ENCODE results near the gene POC1B.

The POC1B gene

DNA sequence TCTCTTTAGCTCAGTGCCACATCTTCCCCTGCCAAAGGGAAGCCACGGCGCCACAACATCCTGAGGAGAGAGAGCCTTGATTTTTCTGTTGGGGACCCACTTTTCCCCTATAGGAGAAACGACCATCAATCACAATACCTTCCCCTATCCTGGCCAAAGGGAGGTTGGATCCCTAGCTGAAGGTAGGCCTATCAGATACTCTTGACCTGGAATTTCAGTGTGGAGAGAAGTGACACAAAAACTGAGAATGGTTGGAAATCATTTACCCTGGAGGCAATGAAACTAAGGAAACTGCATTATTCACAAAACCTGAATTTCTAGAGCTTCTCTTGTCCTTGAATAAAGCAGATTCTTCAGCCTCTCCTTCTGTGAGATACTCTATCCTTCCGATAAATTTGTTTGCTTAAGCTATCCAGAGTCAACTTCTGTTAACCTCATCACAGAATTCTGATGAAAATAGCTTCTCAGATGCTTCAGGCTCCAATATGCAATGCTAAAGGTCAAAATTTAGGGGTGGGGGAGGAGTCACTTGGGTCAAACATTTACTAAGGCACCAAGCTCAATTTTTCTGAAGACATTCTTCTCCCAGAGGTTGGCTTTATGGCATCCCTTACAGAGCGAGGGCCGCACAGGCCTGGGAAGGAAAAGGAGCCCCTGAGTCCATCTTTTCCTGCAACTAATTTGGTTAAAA lies 146.6 kb downstream of the POC1B start:
- TF ChIP-seq, protein P1, sequence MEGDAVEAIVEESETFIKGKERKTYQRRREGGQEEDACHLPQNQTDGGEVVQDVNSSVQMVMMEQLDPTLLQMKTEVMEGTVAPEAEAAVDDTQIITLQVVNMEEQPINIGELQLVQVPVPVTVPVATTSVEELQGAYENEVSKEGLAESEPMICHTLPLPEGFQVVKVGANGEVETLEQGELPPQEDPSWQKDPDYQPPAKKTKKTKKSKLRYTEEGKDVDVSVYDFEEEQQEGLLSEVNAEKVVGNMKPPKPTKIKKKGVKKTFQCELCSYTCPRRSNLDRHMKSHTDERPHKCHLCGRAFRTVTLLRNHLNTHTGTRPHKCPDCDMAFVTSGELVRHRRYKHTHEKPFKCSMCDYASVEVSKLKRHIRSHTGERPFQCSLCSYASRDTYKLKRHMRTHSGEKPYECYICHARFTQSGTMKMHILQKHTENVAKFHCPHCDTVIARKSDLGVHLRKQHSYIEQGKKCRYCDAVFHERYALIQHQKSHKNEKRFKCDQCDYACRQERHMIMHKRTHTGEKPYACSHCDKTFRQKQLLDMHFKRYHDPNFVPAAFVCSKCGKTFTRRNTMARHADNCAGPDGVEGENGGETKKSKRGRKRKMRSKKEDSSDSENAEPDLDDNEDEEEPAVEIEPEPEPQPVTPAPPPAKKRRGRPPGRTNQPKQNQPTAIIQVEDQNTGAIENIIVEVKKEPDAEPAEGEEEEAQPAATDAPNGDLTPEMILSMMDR (IDR thresholded peaks at IDR 0.05; ENCODE audit: control insufficient read depth, insufficient read depth, low read depth, low read length, missing control alignments), result no peak
- no peak overlapping the region for H3K4me3 ChIP-seq (ENCODE audit: control insufficient read depth, low read depth, low read length)
- DNase-seq (ENCODE audit: low read depth), result no peak

DNA sequence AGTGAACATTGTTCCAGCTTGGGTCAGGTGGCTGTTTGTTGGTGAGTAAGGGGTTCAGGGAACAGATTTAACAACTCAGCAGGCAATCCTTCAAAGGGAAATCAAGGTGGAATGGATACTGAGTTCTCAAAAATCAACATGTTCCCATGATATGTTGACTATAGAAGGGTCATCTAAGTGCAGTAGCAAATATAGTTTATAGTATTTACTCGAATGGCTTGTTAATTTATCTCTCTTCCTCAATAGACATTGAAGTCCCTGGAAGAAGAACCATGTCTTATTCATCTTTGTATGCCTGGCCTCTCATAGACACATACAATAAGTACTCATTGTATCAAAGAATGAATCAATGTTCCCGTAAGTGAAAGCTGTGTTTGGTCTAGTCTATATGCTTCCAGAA lies 149.0 kb downstream of the POC1B start:
- TF ChIP-seq, protein P1 (IDR thresholded peaks at IDR 0.05; ENCODE audit: control insufficient read depth, insufficient read depth, low read depth, low read length, missing control alignments), result no peak
- no peak overlapping the region for H3K4me3 ChIP-seq (ENCODE audit: control insufficient read depth, low read depth, low read length)
- DNase-seq (ENCODE audit: low read depth), result no peak

DNA sequence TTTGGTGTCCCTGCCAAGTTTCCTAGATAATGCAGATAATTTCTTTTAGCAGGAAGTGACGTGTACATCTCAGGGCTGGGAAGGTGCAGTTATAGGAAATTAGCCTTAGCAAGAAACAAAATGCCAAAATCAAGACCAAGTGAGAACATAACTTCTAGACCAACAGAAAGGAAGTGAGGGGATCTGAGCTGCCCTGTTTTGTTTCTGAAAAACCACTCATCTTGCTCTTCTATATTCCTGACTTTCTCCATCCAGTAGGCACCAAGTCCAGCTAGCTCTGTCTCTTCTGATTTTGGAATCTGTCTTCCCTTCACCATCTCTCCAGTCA lies 149.7 kb downstream of the POC1B start:
- DNase-seq (ENCODE audit: low read depth), result no peak
- H3K4me3 ChIP-seq (ENCODE audit: control insufficient read depth, low read depth, low read length), result no peak overlapping the region
- TF ChIP-seq, protein P1 (IDR thresholded peaks at IDR 0.05; ENCODE audit: control insufficient read depth, insufficient read depth, low read depth, low read length, missing control alignments), result no peak

DNA sequence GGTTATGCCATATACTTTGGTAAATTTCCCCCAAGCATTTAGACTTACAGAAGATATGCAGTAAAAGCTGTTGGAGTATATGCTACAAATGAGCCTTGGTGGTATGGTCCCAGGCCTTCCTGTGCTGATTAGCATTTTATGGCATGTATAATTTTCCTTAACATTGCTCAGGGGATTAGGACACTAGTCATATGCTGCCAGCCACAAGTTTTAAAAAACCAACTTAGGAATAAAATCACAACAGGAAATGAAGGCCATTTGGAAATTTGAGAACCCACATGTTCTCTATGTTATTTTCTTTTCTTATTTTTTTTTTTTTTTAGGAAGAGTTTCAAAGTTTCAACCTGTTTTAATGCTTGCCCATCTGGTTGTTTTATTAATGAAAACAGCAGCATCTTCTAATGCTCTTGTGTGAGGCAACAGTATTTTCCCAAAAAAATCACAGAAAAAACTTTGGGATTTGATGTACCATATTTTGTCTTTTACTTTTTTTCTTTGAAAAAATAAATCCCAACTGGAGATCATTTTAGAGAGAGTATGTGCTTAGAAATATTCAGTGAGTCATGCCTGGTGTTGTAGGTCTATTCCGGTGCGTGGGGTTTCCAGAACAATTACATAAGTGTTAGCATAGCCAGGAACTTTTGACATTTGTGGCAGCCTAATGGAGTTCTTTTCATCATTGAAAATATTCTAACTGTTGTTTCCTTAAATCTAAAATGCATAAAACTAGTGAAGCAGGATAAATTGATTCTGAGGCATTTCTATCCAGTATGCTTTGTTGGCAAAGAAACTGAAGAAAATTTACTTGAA lies 151.9 kb downstream of the POC1B start:
- H3K4me3 ChIP-seq (ENCODE audit: control insufficient read depth, low read depth, low read length), result no peak overlapping the region
- no peak for DNase-seq (ENCODE audit: low read depth)
- TF ChIP-seq, protein P1 (IDR thresholded peaks at IDR 0.05; ENCODE audit: control insufficient read depth, insufficient read depth, low read depth, low read length, missing control alignments), result no peak

DNA sequence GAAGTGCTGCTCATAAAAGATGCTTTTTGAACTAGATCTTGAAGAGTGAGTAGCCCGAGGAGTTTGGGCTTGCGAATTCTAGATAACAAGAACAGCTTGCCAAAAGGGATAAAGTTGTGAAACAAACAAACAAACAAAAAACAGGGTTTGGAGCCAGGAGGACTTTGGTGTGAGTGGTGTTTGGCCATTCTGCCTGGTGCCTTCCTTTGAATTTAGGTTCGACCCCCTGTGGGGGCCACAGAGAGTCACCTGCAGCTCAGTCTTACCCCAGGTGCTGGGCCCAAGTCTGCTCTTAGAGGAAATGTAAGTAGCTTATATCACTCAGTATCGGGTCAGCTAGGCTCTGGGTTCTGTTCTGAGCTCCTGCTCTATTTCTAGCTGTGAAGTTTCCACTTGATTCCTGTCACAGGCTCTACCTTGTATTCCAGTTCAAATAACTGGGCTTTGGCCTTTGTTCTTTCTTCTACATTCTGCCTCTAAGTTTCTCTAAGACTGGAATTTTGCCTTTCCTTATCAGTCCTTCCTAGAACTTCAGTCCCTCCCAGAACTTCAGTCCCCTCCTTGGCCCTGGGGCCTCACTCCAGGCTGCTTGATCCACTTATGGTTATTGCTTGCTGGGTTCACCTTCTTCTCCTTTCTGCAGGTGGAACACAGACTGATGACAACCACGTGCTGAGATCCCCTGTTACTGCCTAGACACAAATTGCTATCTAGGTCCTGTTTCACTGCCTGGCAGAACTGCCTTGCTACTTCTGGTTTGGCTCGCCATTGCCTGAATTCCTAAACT lies 153.1 kb downstream of the POC1B start:
- DNase-seq (ENCODE audit: low read depth), result no peak
- no peak overlapping the region for H3K4me3 ChIP-seq (ENCODE audit: control insufficient read depth, low read depth, low read length)
- TF ChIP-seq, protein P1 (IDR thresholded peaks at IDR 0.05; ENCODE audit: control insufficient read depth, insufficient read depth, low read depth, low read length, missing control alignments), result no peak

DNA sequence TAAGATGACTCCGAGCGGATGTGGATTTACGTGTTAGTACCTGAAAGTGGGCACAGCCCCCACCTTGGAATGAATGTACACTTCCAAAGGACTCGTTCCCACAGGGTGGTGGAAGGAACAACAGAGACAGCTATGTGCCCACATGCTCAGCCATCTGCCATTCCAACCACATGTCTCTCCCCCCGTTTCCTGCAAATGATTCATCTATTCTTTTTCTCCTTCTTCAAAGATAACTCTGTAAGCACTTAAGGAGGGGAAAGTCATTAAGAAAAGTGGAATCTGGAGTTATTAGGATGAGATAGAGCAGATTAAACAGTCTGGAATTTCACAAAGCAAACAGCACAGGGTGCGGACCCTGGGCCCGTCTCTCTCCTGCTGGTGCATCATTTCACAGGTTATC lies 155.0 kb downstream of the POC1B start:
- no peak for DNase-seq (ENCODE audit: low read depth)
- no peak overlapping the region for H3K4me3 ChIP-seq (ENCODE audit: control insufficient read depth, low read depth, low read length)
- TF ChIP-seq, protein P1 (IDR thresholded peaks at IDR 0.05; ENCODE audit: control insufficient read depth, insufficient read depth, low read depth, low read length, missing control alignments), result no peak

Data from AG09309 (cell line).